Panc1 (cell line): Measurements from ENCODE around the gene CHCHD6. TPM values are rescaled to one million over a fixed set of nuclear protein-coding genes. Genes with fewer than 3 reads are reported as not detected.

Source experiments
- ATAC-seq: fragments of 200-7000 bp; cut with Tn5 transposase; 2 replicates; pipeline ENCODE4 v1.9.1; 2020; ENCODE audit warnings: mild to moderate bottlenecking, moderate library complexity
- BruUV-seq: library from RNA; stranded (reverse); fragments of 400-500 nt; replicated peaks from 2 replicates; lab custom pipeline; 2021; lab: Mats Ljungman, UMichigan
- CTCF ChIA-PET: fragments of 300-600 bp; sonication (Branson Sonifier 250); formaldehyde crosslinking; loops from one replicate; lab custom pipeline; 2022; ENCODE audit warnings: antibody characterized with exemption; lab: Charles Lee
- POLR2A ChIA-PET: fragments of 300-600 bp; sonication (Branson Sonifier 250); formaldehyde crosslinking; loops from one replicate; lab custom pipeline; 2022; ENCODE audit warnings: antibody characterized with exemption; lab: Charles Lee
- DNase-seq: peaks from one replicate; pipeline ENCODE4 v3.0.0-alpha.2; 2010; ENCODE audit warnings: low read depth, low spot score
- H3K27ac ChIP-seq: 2 replicates; pipeline ENCODE4 v1.5.1; 2011; ENCODE audit warnings: mild to moderate bottlenecking, low read length, inconsistent platforms
- H3K27me3 ChIP-seq: fragments of 200-500 bp; sonication (Bioruptor generic); 2 replicates; pipeline ENCODE4 v1.6.0; 2014; ENCODE audit warnings: low read length, inconsistent platforms; ENCODE audit not compliant: control insufficient read depth, insufficient read depth
- H3K36me3 ChIP-seq: fragments of 200-500 bp; sonication (Bioruptor generic); 2 replicates; pipeline ENCODE4 v1.5.1; 2014; ENCODE audit warnings: inconsistent platforms, mild to moderate bottlenecking, low read length, moderate library complexity; ENCODE audit not compliant: control insufficient read depth, insufficient read depth
- H3K4me1 ChIP-seq: 2 replicates; pipeline ENCODE4 v1.5.1; 2011; ENCODE audit warnings: inconsistent platforms, mild to moderate bottlenecking, low read length, moderate library complexity; ENCODE audit not compliant: control insufficient read depth, insufficient read depth
- H3K4me3 ChIP-seq, 2 experiments: 2 replicates each; pipeline ENCODE4 v1.5.1; 2011 to 2012; ENCODE audit warnings: low read depth in 2 of 2, low read length in 2 of 2, mild to moderate bottlenecking in 2 of 2, inconsistent platforms in 1 of 2, moderate library complexity in 1 of 2
- H3K9me3 ChIP-seq: fragments of 200-500 bp; sonication (Bioruptor generic); 2 replicates; pipeline ENCODE4 v1.5.1; 2014; ENCODE audit warnings: low read depth, mild to moderate bottlenecking, inconsistent platforms, low read length, moderate library complexity; ENCODE audit not compliant: control insufficient read depth, insufficient read depth
- CTCF ChIP-seq: fragments of 450-650 bp; IDR thresholded peaks from 2 replicates; pipeline ENCODE4 v1.5.1; 2017; ENCODE audit warnings: mild to moderate bottlenecking
- POLR2AphosphoS5 ChIP-seq: IDR thresholded peaks from 2 replicates; pipeline ENCODE4 v1.6.1; 2012; ENCODE audit warnings: mild to moderate bottlenecking, low read depth, low read length, moderate library complexity
- SIN3A ChIP-seq: IDR thresholded peaks from 2 replicates; pipeline ENCODE4 v1.6.1; 2012; ENCODE audit warnings: low read depth, mild to moderate bottlenecking, low read length, moderate library complexity, borderline replicate concordance; ENCODE audit not compliant: insufficient read depth
- TCF7L2 ChIP-seq: IDR thresholded peaks from 2 replicates; pipeline ENCODE4 v1.6.1; 2011; ENCODE audit warnings: mild to moderate bottlenecking, low read depth, low read length, inconsistent platforms
- in situ Hi-C: cut with HindIII; loops from 2 replicates; pipeline ENCODE4 v1.10.0; 2016; ENCODE audit warnings: low sequenced_read_pairs, low pct_unique_long_range_greater_than_20kb
- intact Hi-C: fragments of 100-400 bp; cut with micrococcal nuclease; formaldehyde crosslinking; loops from one replicate; pipeline ENCODE4 v1.10.0; 2022; ENCODE audit not compliant: unreplicated experiment
- total RNA-seq: library from RNA; stranded (reverse); gene quantifications from one replicate; pipeline ENCODE4 v1.2.1, GENCODE V29; 2021; ENCODE audit not compliant: unreplicated experiment
- TF ChIP-seq, protein P1 (sequence below), 2 experiments: IDR thresholded peaks; 2 replicates each; pipeline ENCODE4 v1.6.1; 2011 to 2012; ENCODE audit warnings: low read depth in 2 of 2, control low read depth in 1 of 2, low read length in 1 of 2, mild to moderate bottlenecking in 1 of 2, moderate library complexity in 1 of 2; ENCODE audit not compliant: insufficient read depth in 1 of 2

The CHCHD6 gene
- total RNA-seq, 1 experiment from 2014 or later, result 31.5 TPM

GRCh38 chr3:126766653-126767052 lies 62.6 kb downstream of the CHCHD6 start:
- no peaks in the 10 kb centered on the region for H3K4me1 ChIP-seq
- CTCF ChIA-PET, result no interaction called here
- no peaks in the 10 kb centered on the region for H3K36me3 ChIP-seq
- TF ChIP-seq TCF7L2 (no peak), CTCF (no peak), POLR2AphosphoS5 (no peak), SIN3A (no peak)
- TF ChIP-seq, protein P1, sequence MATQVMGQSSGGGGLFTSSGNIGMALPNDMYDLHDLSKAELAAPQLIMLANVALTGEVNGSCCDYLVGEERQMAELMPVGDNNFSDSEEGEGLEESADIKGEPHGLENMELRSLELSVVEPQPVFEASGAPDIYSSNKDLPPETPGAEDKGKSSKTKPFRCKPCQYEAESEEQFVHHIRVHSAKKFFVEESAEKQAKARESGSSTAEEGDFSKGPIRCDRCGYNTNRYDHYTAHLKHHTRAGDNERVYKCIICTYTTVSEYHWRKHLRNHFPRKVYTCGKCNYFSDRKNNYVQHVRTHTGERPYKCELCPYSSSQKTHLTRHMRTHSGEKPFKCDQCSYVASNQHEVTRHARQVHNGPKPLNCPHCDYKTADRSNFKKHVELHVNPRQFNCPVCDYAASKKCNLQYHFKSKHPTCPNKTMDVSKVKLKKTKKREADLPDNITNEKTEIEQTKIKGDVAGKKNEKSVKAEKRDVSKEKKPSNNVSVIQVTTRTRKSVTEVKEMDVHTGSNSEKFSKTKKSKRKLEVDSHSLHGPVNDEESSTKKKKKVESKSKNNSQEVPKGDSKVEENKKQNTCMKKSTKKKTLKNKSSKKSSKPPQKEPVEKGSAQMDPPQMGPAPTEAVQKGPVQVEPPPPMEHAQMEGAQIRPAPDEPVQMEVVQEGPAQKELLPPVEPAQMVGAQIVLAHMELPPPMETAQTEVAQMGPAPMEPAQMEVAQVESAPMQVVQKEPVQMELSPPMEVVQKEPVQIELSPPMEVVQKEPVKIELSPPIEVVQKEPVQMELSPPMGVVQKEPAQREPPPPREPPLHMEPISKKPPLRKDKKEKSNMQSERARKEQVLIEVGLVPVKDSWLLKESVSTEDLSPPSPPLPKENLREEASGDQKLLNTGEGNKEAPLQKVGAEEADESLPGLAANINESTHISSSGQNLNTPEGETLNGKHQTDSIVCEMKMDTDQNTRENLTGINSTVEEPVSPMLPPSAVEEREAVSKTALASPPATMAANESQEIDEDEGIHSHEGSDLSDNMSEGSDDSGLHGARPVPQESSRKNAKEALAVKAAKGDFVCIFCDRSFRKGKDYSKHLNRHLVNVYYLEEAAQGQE (IDR thresholded peaks at IDR 0.05; ENCODE audit: insufficient read depth in 1 of 2, low read depth in 2 of 2, low read length in 1 of 2), result no peak
- in situ Hi-C loops, result no loop called here
- POLR2A ChIA-PET, result no interaction called here
- no peak for DNase-seq
- no peak overlapping the region for H3K4me3 ChIP-seq
- H3K9me3 ChIP-seq, result no peaks in the 10 kb centered on the region
- BruUV-seq, result no TSS peak
- intact Hi-C loops, result no loop called here
- no peaks in the 10 kb centered on the region for H3K27me3 ChIP-seq
- ATAC-seq, result no peak
- H3K27ac ChIP-seq, result no peak overlapping the region

- in situ Hi-C loops, result no loop called here
- no peaks in the 10 kb centered on the region for H3K36me3 ChIP-seq
- DNase-seq (no peak), ATAC-seq (no peak)
- ChIA-PET POLR2A (no interaction called here), CTCF (no interaction called here)
- H3K4me1 ChIP-seq, result no peaks in the 10 kb centered on the region
- H3K9me3 ChIP-seq, result no peaks in the 10 kb centered on the region
- TF ChIP-seq SIN3A (no peak), TCF7L2 (no peak), CTCF (no peak), POLR2AphosphoS5 (no peak)
- TF ChIP-seq, protein P1 (IDR thresholded peaks at IDR 0.05; ENCODE audit: insufficient read depth in 1 of 2, low read depth in 2 of 2, low read length in 1 of 2), result no peak
- intact Hi-C loops, result no loop called here
- H3K27me3 ChIP-seq, result no peaks in the 10 kb centered on the region
- BruUV-seq, result no TSS peak
- no peak overlapping the region for H3K4me3 ChIP-seq
- no peak overlapping the region for H3K27ac ChIP-seq
Measured at GRCh38 chr3:126768903-126769302, 64.9 kb downstream of the CHCHD6 start.
